IPS DF 4.7 (cell line): ENCODE measurements around the gene HNRNPL.
"Not testable (repeated sequence)": the region's sequence is repeated elsewhere in the genome, so short reads cannot be mapped to it uniquely, and the experiment has no call there.

Experiments used
- DNase-seq: peaks from one replicate; pipeline ENCODE4 v3.0.0-alpha.2; 2013; ENCODE audit warnings: low spot score; ENCODE audit errors: extremely low read depth

HNRNPL gene

DNA sequence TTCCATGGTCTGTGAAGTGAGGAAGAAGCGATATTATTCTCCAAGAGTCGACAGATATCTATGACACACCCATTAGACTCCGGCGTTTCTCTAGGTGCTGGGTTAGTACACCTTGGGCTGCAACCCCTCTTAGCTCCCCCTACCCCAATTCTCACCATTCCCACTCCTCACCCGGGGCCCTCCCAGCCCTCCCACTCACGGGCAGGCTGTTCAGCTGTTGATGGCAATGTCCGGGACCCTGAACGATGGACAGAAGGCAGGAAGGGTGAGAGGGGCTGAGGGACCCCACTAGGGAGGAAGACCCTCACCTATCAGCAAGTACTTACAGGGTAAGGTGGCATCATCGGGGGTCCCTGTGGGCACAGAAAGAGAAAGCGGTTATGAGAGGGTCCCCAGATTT, 46.2 kb downstream of the HNRNPL start:
- no peak for DNase-seq

DNA sequence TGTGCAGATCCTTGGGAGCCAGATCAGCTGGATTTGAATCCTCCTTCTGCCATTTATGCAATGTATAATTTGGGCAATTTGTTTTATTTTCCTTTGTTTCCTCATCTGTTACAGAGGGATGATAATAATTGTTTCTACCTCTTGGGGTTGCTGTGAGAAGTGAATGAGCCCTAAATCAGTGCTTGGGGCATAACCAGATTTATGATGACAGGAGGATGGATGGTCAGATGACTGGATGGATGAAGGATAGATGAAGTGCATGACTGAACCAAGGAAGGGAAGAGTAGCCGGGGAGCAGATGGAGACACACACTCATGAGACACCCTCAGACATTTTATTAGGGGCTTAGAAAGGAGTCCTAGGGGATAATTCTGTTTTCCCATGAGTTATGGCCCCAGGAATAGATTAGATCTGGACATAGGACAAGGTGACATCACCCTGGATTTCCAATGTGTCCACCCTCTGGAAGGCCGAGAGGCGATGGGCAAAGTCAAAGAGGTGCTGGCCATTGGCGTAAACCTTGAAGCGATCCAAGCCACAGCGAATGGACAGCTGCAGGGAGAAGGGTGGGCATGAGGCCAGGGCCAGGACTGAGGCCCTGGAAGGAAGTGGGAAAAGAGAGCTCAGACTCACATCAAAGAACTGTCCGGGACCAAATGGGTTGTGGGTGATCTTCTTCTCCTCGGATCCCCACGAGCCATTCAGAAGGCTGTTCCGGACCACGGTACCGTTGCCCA, 48.3 kb downstream of the HNRNPL start:
- no peak for DNase-seq

DNA sequence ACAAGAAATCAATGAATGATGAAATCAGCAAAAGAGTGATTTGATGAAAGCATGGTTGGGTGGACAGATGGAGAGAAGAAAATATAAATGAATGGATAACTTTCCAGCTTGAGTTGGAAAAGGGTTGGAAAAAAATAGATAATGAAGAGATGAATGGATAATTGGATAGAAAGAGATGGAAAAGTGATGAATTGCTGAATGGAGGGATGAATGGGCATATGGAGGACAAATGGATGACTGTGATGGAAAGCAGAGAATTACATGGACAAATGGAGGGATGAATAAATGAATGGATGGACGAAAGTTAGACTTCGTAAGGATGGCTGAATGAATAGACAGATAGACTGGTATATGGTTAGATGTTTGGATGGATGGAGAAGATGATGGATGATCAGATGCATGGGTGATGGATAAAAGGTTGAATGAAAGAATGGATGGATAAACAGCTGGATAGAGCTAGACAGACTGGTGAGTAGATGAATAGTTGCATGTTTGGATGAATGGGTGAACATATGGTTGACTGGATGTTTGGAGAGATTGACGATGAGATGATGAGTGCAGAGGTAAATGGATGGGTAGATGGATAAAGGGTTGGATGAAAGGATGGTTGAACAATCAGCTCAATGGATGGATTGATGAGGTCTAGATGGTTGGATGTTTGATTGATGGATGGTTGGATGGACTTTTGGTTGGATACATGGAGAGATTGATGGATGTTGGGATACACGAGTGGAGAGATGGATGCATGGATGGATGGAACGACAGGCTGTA, 49.0 kb downstream of the HNRNPL start:
- DNase-seq, result no peak

DNA sequence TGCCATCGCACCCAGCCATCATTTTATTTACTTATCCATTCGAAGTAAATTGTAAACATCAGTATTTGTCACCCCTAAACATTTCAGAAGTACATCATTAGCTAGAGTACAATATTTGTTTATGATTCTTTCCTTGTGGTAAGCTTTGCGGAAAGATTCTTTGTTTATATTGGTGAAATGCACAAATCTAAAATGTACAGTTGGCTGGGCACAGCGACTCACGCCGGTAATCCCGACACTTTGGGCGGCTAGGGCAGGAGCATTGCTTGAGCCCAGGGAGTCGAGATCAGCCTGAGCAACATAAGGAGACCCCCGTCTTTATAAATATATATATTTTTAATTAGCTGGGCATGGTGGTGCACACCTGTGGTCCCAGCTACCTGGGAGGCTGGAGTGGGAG, 50.7 kb downstream of the HNRNPL start:
- DNase-seq, result no peak

DNA sequence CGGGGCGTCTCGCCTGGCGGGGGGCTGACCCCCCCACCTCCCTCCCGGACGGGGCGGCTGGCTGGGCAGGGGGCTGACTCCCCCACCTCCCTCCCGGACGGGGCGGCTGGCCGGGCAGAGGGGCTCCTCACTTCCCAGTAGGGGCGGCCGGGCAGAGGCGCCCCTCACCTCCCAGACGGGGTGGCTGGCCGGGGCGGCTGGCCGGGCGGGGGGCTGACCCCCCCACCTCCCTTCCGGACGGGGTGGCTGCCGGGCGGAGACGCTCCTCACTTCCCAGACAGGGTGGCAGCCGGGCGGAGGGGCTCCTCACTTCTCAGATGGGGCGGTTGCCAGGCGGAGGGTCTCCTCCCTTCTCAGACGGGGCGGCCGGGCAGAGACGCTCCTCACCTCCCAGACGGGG, 52.0 kb downstream of the HNRNPL start:
- not testable (repeated sequence) for DNase-seq

DNA sequence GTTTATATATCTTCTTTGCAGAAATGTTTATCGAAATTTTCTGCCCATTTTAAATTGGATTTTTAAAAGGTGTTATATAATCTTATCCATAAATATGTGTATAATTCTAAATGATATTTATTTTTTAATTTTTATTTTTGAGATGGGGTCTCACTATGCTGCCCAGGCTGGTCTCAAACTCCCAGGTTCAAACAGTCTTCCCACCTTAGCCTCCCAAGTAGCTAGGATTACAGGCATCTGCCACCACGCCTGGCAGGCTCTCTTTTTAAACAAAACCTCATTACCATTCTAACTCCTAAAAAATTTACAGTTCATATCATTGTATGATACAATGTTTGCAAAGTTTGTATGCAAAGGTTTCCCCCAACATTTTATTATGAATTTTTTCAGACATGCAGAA, 53.6 kb downstream of the HNRNPL start:
- DNase-seq, result no peak

DNA sequence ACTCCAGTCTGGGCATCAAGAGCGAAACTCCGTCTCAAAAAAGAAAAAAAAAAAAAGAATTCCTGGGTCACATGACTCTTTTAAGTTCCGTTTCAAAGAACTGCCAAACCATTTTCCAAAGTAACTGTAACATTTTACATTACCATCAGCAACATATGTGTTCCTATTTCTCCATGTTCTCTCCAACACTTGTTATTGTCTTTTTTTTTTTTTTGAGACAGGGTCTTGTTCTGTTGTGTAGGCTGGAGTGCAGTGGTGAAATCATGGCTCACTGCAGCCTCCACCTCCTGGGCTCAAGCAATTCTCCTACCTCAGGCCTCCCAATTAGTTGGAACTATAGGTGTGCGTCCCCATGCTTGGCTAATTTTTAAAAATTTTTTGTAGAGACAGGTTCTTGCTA, 54.2 kb downstream of the HNRNPL start:
- no peak for DNase-seq

DNA sequence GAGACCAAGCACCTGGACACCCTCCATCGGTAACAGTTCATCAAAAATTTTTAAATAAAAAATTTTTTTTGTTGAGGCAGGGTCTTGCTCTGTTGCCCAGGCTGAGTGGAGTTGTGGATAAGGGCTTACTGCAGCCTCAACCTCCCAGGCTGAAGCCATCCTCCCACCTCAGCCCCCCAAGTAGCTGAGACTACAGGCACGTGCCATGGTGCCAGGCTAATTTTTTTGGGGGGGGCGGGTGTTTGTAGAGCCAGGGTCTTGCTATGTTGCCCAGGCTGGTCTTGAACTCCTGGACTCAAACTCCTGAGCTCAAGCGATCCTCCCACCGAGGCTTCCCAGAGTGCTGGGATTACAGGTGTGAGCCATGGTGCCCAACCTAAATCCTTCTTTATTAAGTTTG, 56.1 kb downstream of the HNRNPL start:
- no peak for DNase-seq

DNA sequence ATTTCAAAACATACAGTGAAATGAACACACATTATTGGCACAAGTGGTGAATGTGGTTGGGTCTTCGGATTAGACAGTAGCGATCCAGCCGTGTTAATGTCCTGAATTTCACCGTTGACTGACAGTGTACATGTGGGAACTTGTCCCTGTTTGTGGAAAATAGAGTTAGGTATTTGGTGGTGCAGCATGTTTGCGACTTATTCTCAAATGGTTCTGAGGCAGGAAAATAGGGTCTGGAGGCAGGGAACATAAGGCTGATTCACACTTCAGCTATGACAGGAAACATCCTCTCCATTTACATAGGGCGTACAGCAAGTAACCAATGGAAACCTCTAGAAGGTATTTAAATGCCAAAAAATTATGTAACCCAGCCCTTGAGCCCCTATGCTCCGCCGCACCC, 56.6 kb downstream of the HNRNPL start:
- DNase-seq, result no peak

DNA sequence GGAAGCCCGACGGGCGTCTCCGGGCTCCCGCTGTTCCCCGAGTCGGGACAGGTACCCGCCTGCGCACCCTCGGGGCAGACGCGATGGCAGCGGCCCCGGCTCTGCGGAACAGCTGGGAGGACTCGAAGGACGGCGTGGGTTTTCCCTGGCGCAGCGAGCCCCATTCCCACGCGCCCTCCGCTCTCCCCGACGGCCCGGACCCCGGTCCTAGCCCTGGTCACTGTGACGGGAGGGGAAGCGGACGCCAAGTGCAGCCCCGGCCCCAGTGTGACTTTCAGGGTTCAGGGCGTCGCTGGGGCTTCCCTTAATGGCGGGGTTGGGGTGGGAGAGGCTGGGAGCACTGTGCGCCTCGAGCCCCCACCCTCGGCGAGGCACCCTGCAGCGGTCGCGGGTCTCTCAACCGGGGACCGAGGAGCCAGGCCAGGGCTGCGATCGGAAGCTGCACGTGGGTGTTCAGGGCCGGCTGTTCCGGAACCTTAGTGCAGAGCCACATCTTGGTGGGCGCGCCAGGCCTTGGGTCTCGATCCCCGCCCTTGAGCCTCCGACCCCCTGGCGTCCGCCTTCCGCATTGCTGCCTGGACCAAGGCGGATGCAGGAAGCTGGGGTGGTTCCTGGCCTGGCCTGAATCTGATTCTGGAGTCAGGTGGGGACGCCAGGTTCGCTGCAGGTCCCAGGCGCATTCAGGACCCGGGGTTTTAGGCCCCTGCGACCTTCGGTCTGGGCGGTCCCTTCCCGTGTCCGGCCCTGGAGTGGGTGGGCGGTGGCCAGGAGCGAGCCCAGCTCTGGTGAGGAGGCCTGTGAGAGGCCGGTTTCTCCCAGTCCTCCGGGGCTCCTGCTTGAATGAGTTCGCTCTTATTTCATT, 57.3 kb downstream of the HNRNPL start:
- DNase-seq, result no peak

DNA sequence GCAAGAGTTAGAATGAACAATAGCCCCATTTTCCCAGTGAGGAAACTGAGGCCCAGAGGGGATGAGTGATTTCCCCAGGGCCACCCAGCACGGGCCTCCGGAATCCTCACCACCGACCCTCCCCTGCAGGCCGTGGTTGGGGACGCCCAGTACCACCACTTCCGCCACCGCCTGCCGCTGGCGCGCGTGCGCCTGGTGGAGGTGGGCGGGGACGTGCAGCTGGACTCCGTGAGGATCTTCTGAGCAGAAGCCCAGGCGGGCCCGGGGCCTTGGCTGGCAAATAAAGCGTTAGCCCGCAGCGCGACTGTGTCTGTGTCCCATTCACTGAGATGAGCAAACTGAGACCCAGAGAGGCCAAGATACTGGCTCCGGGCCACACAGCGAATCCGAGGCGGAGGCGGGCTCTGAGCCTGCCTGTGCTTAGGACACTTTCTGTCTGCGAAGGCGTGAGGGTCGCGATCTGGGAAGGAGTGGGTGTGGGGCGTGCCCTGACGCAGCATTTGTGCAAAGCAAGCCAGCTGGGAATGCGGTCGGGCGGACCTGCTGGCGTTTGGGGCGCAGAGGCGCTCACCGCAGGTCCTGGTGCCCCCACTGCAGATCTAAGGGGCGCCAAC, 58.2 kb downstream of the HNRNPL start:
- DNase-seq, result not testable (repeated sequence)

DNA sequence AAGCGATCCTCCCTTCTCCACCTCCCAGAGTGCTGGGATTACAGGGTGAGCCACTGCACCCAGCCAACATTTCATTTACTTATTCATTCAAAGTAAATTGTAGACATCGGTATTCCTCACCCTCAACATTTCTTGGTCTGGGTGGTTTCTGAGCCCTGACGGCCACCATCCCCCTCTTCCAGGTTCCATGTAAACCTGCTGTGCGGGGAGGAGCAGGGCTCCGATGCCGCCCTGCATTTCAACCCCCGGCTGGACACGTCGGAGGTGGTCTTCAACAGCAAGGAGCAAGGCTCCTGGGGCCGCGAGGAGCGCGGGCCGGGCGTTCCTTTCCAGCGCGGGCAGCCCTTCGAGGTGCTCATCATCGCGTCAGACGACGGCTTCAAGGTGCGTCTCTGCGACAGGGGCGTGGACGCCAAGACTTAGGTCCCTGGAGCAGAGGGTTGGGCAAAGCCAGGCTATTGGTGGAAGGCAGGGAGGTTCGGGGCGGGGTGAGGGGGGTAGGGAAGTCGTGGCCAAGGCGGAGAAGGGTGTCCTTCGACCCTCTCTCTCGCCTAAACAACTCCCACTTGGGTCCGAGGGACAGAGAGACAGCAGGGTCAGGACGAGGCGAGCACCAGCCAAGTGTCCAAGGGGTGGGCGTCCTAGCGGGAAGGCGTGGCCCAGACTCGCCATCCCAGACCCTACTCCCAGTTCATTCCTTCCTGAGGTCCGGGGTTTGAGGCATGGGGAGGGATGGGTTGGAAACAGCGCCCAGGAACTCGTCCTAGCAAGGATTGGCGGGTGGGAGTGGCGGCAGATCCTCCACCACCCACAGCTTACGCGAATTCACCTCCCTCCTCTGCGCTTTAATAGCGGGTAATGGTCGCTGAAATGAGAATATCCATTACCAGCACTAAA, 59.0 kb downstream of the HNRNPL start:
- not testable (repeated sequence) for DNase-seq

DNA sequence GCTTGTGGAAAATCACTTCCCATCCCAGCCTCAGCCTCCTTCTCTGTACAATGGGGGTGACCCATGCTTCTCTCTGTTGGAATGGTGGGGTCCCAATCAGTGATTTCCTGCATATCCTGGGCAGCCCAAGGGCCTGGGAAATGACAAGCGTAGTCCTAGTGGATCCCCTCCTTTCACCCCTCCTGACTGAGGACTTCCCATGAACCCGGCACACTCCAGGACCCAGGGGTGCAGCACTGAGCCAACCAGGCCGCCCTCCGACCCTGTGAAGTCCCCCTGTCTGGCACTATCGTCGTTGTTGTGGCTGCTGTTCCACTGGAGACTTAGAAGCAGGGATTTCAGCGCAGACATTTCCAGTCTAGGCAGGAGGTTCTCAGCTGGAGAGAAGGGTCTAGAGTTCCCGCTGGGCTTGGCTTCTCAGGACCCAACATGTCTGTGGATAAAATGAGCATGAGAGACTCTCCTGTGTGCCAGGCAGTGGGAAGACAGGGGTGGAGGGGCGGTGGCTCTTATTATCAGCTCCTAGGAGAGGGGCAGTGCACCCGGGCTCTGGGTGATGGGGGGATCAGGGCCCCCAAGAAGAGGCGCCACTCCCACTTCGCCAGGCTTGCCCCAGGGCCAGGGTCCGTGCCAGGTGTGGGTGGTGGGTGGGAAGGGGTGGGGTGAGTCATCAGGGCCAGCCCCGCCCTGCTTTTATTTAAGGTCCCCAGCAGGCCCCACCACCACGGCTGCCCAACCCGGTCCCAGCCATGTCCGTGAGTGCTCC, 61.1 kb downstream of the HNRNPL start, which contains the start of gene LGALS7B:
Gene LGALS7B, plus strand, starts transcription at position 723 of the 766 bp plus-strand sequence. Its CDS starts 27 bp downstream, at position 750.
- DNase-seq, result no peak

DNA sequence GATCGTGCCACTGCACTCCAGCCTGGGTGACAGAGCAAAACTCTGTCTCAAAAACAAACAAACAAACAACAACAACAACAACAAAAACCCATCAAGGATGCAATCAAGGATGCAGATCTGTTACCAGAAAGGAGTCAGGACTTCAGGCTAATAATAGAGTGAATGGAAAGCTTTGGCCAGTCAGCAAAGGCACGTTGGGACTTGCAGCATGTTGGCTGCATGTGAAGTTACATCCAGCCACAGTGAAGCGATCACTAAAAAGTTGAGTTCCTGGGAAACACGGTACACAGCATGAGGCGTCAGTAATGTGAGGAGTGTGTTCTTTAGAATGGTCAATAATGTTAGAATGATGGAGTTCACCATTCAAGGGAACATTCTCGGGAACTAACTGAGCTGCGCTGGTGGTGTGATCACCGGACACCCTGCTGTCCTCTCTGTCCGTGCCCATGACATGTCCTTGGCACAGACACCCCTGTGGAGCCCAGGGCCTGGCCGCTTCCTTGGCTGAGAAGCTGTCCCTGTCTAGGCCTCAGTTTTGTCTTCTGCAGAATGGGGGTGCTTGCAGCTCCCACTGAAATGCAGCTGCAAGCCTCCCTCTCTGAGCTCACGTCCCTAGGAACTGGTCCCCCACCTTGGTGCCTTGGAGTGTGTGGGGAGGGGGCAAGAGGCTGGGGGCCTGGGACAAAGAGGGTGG, 63.1 kb downstream of the HNRNPL start:
- no peak for DNase-seq
